ENCODE data around the gene SLC44A5. TPM values are rescaled to one million over a fixed set of nuclear protein-coding genes. Genes with fewer than 3 reads are reported as not detected.

Gene SLC44A5
- total and polyA plus RNA-seq, 2 experiments from 2014 or later = 3.3 to 11.7 TPM

GRCh38 chr1:75276385-75276784, 334.5 kb downstream of the SLC44A5 start (continued):
- TF ChIP-seq EZH2 (IDR thresholded peaks at IDR 0.05; ENCODE audit: low read depth, unreplicated experiment) (no peak), POLR2AphosphoS5 (IDR thresholded peaks at IDR 0.05; ENCODE audit: low read depth) (no peak)

DNA sequence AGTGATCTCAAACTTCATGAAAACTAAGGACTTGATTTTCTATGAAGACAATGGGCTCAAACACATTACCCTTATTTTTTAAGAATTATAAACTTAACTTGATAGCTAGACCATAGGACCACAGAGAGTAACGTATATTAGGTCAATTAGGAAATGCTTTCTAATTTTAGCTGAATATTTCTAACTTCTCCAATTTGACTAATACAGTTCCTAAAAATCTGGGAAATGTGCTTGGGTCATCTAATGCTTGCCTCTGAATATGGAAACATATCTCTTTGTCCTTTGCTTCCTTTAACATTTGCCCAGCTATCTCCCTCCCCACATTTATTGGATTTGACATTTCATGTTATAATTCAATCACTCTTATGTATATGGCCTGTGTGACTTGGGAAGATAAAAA, 335.3 kb downstream of the SLC44A5 start:
- no peaks in the 10 kb centered on the region for H3K27me3 Mint-ChIP-seq (ENCODE audit: insufficient read depth, low read depth, poor library complexity)
- Histone ChIP-seq H3K4me2 (no peak overlapping the region), H3K36me3 (ENCODE audit: insufficient read depth) (0 out of 2 replicates have a peak, but pooled peaks cover under 1% of the 10 kb centered on the region), H3K9me2 (ENCODE audit: insufficient read depth) (no peaks in the 10 kb centered on the region), H3K4me3 (no peak overlapping the region), H2AFZ (no peak overlapping the region), H3K27ac (ENCODE audit: low read depth) (no peak overlapping the region), H3F3A (replicated peaks; ENCODE audit: low read depth) (no peaks in the 10 kb centered on the region), H4K20me1 (replicated peaks; ENCODE audit: insufficient read depth) (no peaks in the 10 kb centered on the region), H3K79me2 (replicated peaks; ENCODE audit: insufficient read depth) (no peaks in the 10 kb centered on the region), H3K27me3 (ENCODE audit: insufficient read depth) (no peaks in the 10 kb centered on the region), H3K4me1 (ENCODE audit: insufficient read depth) (no peaks in the 10 kb centered on the region)
- no peak overlapping the region for H3K4me3 Mint-ChIP-seq
- no peaks in the 10 kb centered on the region for H3K36me3 Mint-ChIP-seq (ENCODE audit: low read depth)
- H3K9me3 Mint-ChIP-seq = peaks cover 5% of the 10 kb centered on the region; the same call in 2 of the 3 replicates
- ATAC-seq (no peak), DNase-seq (ENCODE audit: low spot score) (no peak)
- no peak overlapping the region for H3K27ac Mint-ChIP-seq
- H3K4me1 Mint-ChIP-seq = no peaks in the 10 kb centered on the region
- TF ChIP-seq CREB1 (CRISPR knock-in tag; IDR thresholded peaks at IDR 0.05; ENCODE audit: low read depth) = no peak
- no peak for TF ChIP-seq REST (IDR thresholded peaks at IDR 0.05; ENCODE audit: unreplicated experiment)
- TF ChIP-seq ZNF331 (CRISPR knock-in tag; IDR thresholded peaks at IDR 0.05; ENCODE audit: low read depth) = no peak
- no peak for TF ChIP-seq STAT1 (IDR thresholded peaks at IDR 0.05; ENCODE audit: unreplicated experiment)

GRCh38 chr1:75274920-75275506, 335.9 kb downstream of the SLC44A5 start:
- no peak for ATAC-seq

More at GRCh38 chr1:75274920-75275506, 335.9 kb downstream of the SLC44A5 start:
- Histone ChIP-seq H3K9me2 (ENCODE audit: insufficient read depth) (no peaks in the 10 kb centered on the region), H3K4me2 (no peak overlapping the region), H3K27me3 (ENCODE audit: insufficient read depth) (no peaks in the 10 kb centered on the region), H3K36me3 (ENCODE audit: insufficient read depth) (no peaks in the 10 kb centered on the region), H3K4me1 (ENCODE audit: insufficient read depth) (no peaks in the 10 kb centered on the region), H4K20me1 (replicated peaks; ENCODE audit: insufficient read depth) (no peaks in the 10 kb centered on the region), H3K79me2 (replicated peaks; ENCODE audit: insufficient read depth) (no peaks in the 10 kb centered on the region), H2AFZ (no peak overlapping the region), H3K27ac (ENCODE audit: low read depth) (no peak overlapping the region), H3K4me3 (no peak overlapping the region), H3F3A (replicated peaks; ENCODE audit: low read depth) (no peaks in the 10 kb centered on the region)
- H3K27me3 Mint-ChIP-seq (ENCODE audit: insufficient read depth, low read depth, poor library complexity) = no peaks in the 10 kb centered on the region
- no peaks in the 10 kb centered on the region for H3K36me3 Mint-ChIP-seq (ENCODE audit: low read depth)
- H3K27ac Mint-ChIP-seq = no peak overlapping the region
- no peak for DNase-seq (ENCODE audit: low spot score)
- no peak overlapping the region for H3K4me3 Mint-ChIP-seq
- TF ChIP-seq NANOG (IDR thresholded peaks at IDR 0.05; ENCODE audit: borderline replicate concordance) (no peak), ZNF331 (CRISPR knock-in tag; IDR thresholded peaks at IDR 0.05; ENCODE audit: low read depth) (no peak), POLR2AphosphoS5 (IDR thresholded peaks at IDR 0.05; ENCODE audit: low read depth) (no peak), REST (IDR thresholded peaks at IDR 0.05; ENCODE audit: unreplicated experiment) (no peak), JUNB (IDR thresholded peaks at IDR 0.05; ENCODE audit: unreplicated experiment) (no peak), EZH2 (IDR thresholded peaks at IDR 0.05; ENCODE audit: low read depth, unreplicated experiment) (no peak), EZH2phosphoT487 (IDR thresholded peaks at IDR 0.05; ENCODE audit: unreplicated experiment) (no peak), CREB1 (CRISPR knock-in tag; IDR thresholded peaks at IDR 0.05; ENCODE audit: low read depth) (no peak), CTCF (conservative IDR thresholded peaks at IDR 0.05; ENCODE audit: low read depth in 2 of 2) (no peak)
- TF ChIP-seq, protein P1, sequence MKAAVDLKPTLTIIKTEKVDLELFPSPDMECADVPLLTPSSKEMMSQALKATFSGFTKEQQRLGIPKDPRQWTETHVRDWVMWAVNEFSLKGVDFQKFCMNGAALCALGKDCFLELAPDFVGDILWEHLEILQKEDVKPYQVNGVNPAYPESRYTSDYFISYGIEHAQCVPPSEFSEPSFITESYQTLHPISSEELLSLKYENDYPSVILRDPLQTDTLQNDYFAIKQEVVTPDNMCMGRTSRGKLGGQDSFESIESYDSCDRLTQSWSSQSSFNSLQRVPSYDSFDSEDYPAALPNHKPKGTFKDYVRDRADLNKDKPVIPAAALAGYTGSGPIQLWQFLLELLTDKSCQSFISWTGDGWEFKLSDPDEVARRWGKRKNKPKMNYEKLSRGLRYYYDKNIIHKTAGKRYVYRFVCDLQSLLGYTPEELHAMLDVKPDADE (IDR thresholded peaks at IDR 0.05) = no peak
- H3K4me1 Mint-ChIP-seq = no peaks in the 10 kb centered on the region
- peaks cover 3% of the 10 kb centered on the region; the same call in 1 of the 3 replicates for H3K9me3 Mint-ChIP-seq
